NT2/D1 (cell line): Measurements from ENCODE around the gene GKN1.
A peak's percentile ranks its signal among the peaks of the same experiment; 100 is the strongest.

ENCODE experiments used
- DNase-seq: peaks from one replicate; pipeline ENCODE4 v3.0.0-alpha.2; 2011; ENCODE audit warnings: low read depth, low spot score
- H3K27me3 ChIP-seq: 2 replicates; pipeline ENCODE4 v1.6.0; 2011; ENCODE audit warnings: mild to moderate bottlenecking; ENCODE audit not compliant: insufficient read length, insufficient read depth
- H3K36me3 ChIP-seq: 2 replicates; pipeline ENCODE4 v1.6.1; 2011; ENCODE audit warnings: mild to moderate bottlenecking, low read length, mixed read lengths; ENCODE audit not compliant: insufficient read depth, insufficient read length
- H3K4me1 ChIP-seq: 2 replicates; pipeline ENCODE4 v1.5.1; 2011; ENCODE audit not compliant: insufficient read depth, insufficient read length
- H3K4me3 ChIP-seq: 2 replicates; pipeline ENCODE4 v1.5.1; 2011; ENCODE audit warnings: low read depth; ENCODE audit not compliant: insufficient read length
- H3K9ac ChIP-seq: 2 replicates; pipeline ENCODE4 v1.6.0; 2011; ENCODE audit warnings: low read depth; ENCODE audit not compliant: insufficient read length
- H3K9me3 ChIP-seq: 2 replicates; pipeline ENCODE4 v1.5.1; 2011; ENCODE audit warnings: mild to moderate bottlenecking, low read length; ENCODE audit not compliant: insufficient read depth
- SUZ12 ChIP-seq: IDR thresholded peaks from 2 replicates; pipeline ENCODE4 v1.6.1; 2011; ENCODE audit not compliant: insufficient read length, insufficient read depth; ENCODE audit errors: extremely low read depth
- YY1 ChIP-seq: IDR thresholded peaks from 2 replicates; pipeline ENCODE4 v1.6.1; 2011; ENCODE audit not compliant: insufficient read length, insufficient read depth
- ZNF274 ChIP-seq: IDR thresholded peaks from 2 replicates; pipeline ENCODE4 v1.6.1; 2011; ENCODE audit warnings: mild to moderate bottlenecking, low read depth, low read length

GKN1 gene

DNA sequence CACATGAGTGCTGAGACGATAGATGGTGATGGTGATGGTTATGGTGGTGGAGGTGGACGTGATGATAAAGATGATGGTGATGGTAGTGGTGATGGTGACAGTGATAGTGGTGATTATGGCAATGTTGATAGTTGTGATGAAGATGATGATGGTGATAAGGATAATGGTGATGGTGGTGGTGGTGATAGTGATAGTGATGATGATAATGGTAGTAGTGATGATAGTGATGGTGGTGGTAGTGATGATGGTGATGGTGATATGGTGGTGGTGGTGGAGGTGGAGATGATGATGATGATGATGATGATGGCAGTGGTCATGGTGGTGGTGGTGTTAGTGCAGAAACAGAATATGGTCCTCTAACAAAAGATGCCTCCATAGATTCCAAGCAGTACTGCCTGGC lies 48.8 kb downstream of the GKN1 start:
- H3K27me3 ChIP-seq = no peaks in the 10 kb centered on the region
- no peak for TF ChIP-seq ZNF274
- TF ChIP-seq SUZ12 = no peak
- no peak for TF ChIP-seq YY1
- H3K9me3 ChIP-seq = no peaks in the 10 kb centered on the region
- H3K4me1 ChIP-seq = no peaks in the 10 kb centered on the region
- H3K4me3 ChIP-seq = no peak overlapping the region
- H3K9ac ChIP-seq = no peak overlapping the region
- DNase-seq = no peak
- H3K36me3 ChIP-seq = peaks cover 2% of the 10 kb centered on the region

GRCh38 chr2:69026026-69026425 lies 51.6 kb downstream of the GKN1 start:
- no peak for TF ChIP-seq SUZ12
- no peak for TF ChIP-seq ZNF274
- no peak for TF ChIP-seq YY1
- no peaks in the 10 kb centered on the region for H3K4me1 ChIP-seq
- no peaks in the 10 kb centered on the region for H3K27me3 ChIP-seq
- H3K4me3 ChIP-seq = no peak overlapping the region
- no peaks in the 10 kb centered on the region for H3K9me3 ChIP-seq
- no peak overlapping the region for H3K9ac ChIP-seq
- H3K36me3 ChIP-seq = peaks cover 2% of the 10 kb centered on the region
- DNase-seq = peak; percentile 44

- H3K9me3 ChIP-seq = no peaks in the 10 kb centered on the region
- DNase-seq = no peak
- H3K27me3 ChIP-seq = no peaks in the 10 kb centered on the region
- no peak overlapping the region for H3K4me3 ChIP-seq
- TF ChIP-seq SUZ12 = no peak
- no peak for TF ChIP-seq ZNF274
- TF ChIP-seq YY1 = no peak
- peaks cover 2% of the 10 kb centered on the region for H3K36me3 ChIP-seq
- no peak overlapping the region for H3K9ac ChIP-seq
- H3K4me1 ChIP-seq = no peaks in the 10 kb centered on the region
Measured at GRCh38 chr2:69026691-69027459, 52.4 kb downstream of the GKN1 start.
